IMR-90 (cell line): ENCODE results near the gene PIP4K2A. TPM values are rescaled to one million over a fixed set of nuclear protein-coding genes. Genes with fewer than 3 reads are reported as not detected.
A peak's percentile ranks its signal among the peaks of the same experiment; 100 is the strongest.

ENCODE experiments used
- ATAC-seq: fragments of 200-7000 bp; cut with Tn5 transposase; 2 replicates; pipeline ENCODE4 v1.9.1; 2020; ENCODE audit warnings: low read depth, mild to moderate bottlenecking, moderate library complexity
- BruUV-seq: library from RNA; stranded (reverse); fragments of 400-500 nt; replicated peaks from 2 replicates; lab custom pipeline; 2021; lab: Mats Ljungman, UMichigan
- CTCF ChIA-PET: fragments of 300-600 bp; formaldehyde crosslinking; extraction: SDS; loops from one replicate; lab custom pipeline; 2021; ENCODE audit warnings: antibody characterized with exemption; lab: Yijun Ruan, JAX
- POLR2A ChIA-PET: fragments of 300-600 bp; sonication (Branson Sonifier 250); formaldehyde crosslinking; loops from one replicate; lab custom pipeline; 2022; ENCODE audit warnings: antibody characterized with exemption; ENCODE audit not compliant: unreplicated experiment; lab: Charles Lee
- DNase-seq: peaks from one replicate; pipeline ENCODE4 v3.0.0; 2013
- H2AFZ ChIP-seq: replicated peaks from 2 replicates; pipeline ENCODE3; 2013; ENCODE audit warnings: low read length, mild to moderate bottlenecking; ENCODE audit not compliant: poor library complexity
- H2AK5ac ChIP-seq: 2 replicates; pipeline ENCODE4 v1.6.1; 2013; ENCODE audit warnings: low read depth, low read length, inconsistent platforms
- H2AK9ac ChIP-seq: replicated peaks from 2 replicates; pipeline ENCODE3; 2013; ENCODE audit warnings: mild to moderate bottlenecking, low read depth, low read length, moderate library complexity; ENCODE audit not compliant: poor library complexity
- H2BK120ac ChIP-seq: 2 replicates; pipeline ENCODE4 v1.6.1; 2013; ENCODE audit warnings: low read depth, low read length, inconsistent platforms
- H2BK15ac ChIP-seq: 3 replicates; pipeline ENCODE4 v1.6.1; 2013; ENCODE audit warnings: low read depth, low read length, inconsistent platforms
- H2BK20ac ChIP-seq: 2 replicates; pipeline ENCODE4 v1.6.1; 2013; ENCODE audit warnings: low read depth, mild to moderate bottlenecking, inconsistent platforms, low read length, moderate library complexity
- H2BK5ac ChIP-seq: 2 replicates; pipeline ENCODE4 v1.6.1; 2013; ENCODE audit warnings: mild to moderate bottlenecking, low read depth, low read length, inconsistent platforms; ENCODE audit not compliant: poor library complexity, severe bottlenecking
- H3K14ac ChIP-seq: replicated peaks from 2 replicates; pipeline ENCODE4 v1.6.1; 2013; ENCODE audit warnings: low read depth, low read length, inconsistent platforms
- H3K18ac ChIP-seq: 2 replicates; pipeline ENCODE4 v1.6.1; 2013; ENCODE audit warnings: low read depth, low read length, control low read depth
- H3K23ac ChIP-seq: 2 replicates; pipeline ENCODE4 v1.6.1; 2013; ENCODE audit warnings: low read depth, low read length, inconsistent platforms
- H3K27ac ChIP-seq: 2 replicates; pipeline ENCODE4 v1.5.1; 2013; ENCODE audit warnings: mild to moderate bottlenecking, control low read depth, low read length; ENCODE audit not compliant: insufficient read depth
- H3K27me3 ChIP-seq: 2 replicates; pipeline ENCODE4 v1.6.1; 2013; ENCODE audit warnings: low read length; ENCODE audit not compliant: control insufficient read depth, insufficient read depth
- H3K36me3 ChIP-seq: 2 replicates; pipeline ENCODE4 v1.6.1; 2013; ENCODE audit warnings: low read length, mixed read lengths; ENCODE audit not compliant: control insufficient read depth, insufficient read depth
- H3K4ac ChIP-seq: 2 replicates; pipeline ENCODE4 v1.6.1; 2013; ENCODE audit warnings: low read depth, low read length, inconsistent platforms
- H3K4me1 ChIP-seq: 2 replicates; pipeline ENCODE4 v1.6.1; 2013; ENCODE audit warnings: low read length, mixed read lengths; ENCODE audit not compliant: control insufficient read depth, insufficient read depth
- H3K4me2 ChIP-seq: 2 replicates; pipeline ENCODE4 v1.6.1; 2013; ENCODE audit warnings: low read depth, mild to moderate bottlenecking, control low read depth, low read length, moderate library complexity
- H3K4me3 ChIP-seq: 2 replicates; pipeline ENCODE4 v1.5.1; 2013; ENCODE audit warnings: low read depth, mild to moderate bottlenecking, control low read depth, low read length, moderate library complexity; ENCODE audit not compliant: insufficient read depth
- H3K56ac ChIP-seq: 2 replicates; pipeline ENCODE4 v1.6.1; 2013; ENCODE audit warnings: low read length, inconsistent platforms; ENCODE audit not compliant: insufficient read depth; ENCODE audit errors: extremely low read depth
- H3K79me1 ChIP-seq, 2 experiments: 2 replicates each; pipeline ENCODE4 v1.6.1; 2013; ENCODE audit warnings: low read length in 2 of 2, inconsistent platforms in 1 of 2, low read depth in 1 of 2
- H3K9ac ChIP-seq: 2 replicates; pipeline ENCODE4 v1.6.1; 2013; ENCODE audit warnings: low read depth, low read length, control low read depth
- H3K9me1 ChIP-seq: 2 replicates; pipeline ENCODE4 v1.6.1; 2013; ENCODE audit warnings: low read length, inconsistent platforms; ENCODE audit not compliant: insufficient read depth
- H3K9me3 ChIP-seq: 2 replicates; pipeline ENCODE4 v1.6.1; 2013; ENCODE audit warnings: low read length; ENCODE audit not compliant: control insufficient read depth, insufficient read depth
- H4K20me1 ChIP-seq: 2 replicates; pipeline ENCODE4 v1.6.1; 2013; ENCODE audit warnings: low read length, inconsistent platforms; ENCODE audit not compliant: insufficient read depth
- H4K5ac ChIP-seq: 2 replicates; pipeline ENCODE4 v1.6.1; 2013; ENCODE audit warnings: mild to moderate bottlenecking, low read depth, low read length, control low read depth
- H4K8ac ChIP-seq, 2 experiments: 2 replicates each; pipeline ENCODE4 v1.6.1; 2013; ENCODE audit warnings: low read depth in 2 of 2, low read length in 2 of 2, control low read depth in 1 of 2, inconsistent platforms in 1 of 2
- H4K91ac ChIP-seq: 2 replicates; pipeline ENCODE4 v1.6.1; 2013; ENCODE audit warnings: low read depth, low read length, inconsistent platforms; ENCODE audit not compliant: insufficient read depth
- BHLHE40 ChIP-seq: fragments of 150-350 bp; IDR thresholded peaks from 2 replicates; pipeline ENCODE4 v1.6.1; 2016; ENCODE audit warnings: mild to moderate bottlenecking, low read depth, low read length
- CHD1 ChIP-seq: IDR thresholded peaks from 2 replicates; pipeline ENCODE4 v1.6.1; 2012; ENCODE audit warnings: low read depth, low read length, improper control_type of control experiment
- CTCF ChIP-seq: conservative IDR thresholded peaks from 2 replicates; pipeline ENCODE4 v1.5.1; 2012; ENCODE audit warnings: mild to moderate bottlenecking, low read depth, low read length, improper control_type of control experiment
- ELK1 ChIP-seq: fragments of 150-350 bp; IDR thresholded peaks from 2 replicates; pipeline ENCODE4 v1.6.1; 2016; ENCODE audit warnings: low read depth, mild to moderate bottlenecking, low read length, moderate library complexity, borderline replicate concordance
- FOS ChIP-seq: fragments of 150-350 bp; IDR thresholded peaks from 2 replicates; pipeline ENCODE4 v1.6.1; 2016; ENCODE audit warnings: low read depth, low read length
- MAFK ChIP-seq: IDR thresholded peaks from 2 replicates; pipeline ENCODE4 v1.6.1; 2012; ENCODE audit warnings: low read depth, low read length, improper control_type of control experiment
- MAZ ChIP-seq: IDR thresholded peaks from 2 replicates; pipeline ENCODE4 v1.6.1; 2012; ENCODE audit warnings: low read depth, mild to moderate bottlenecking, low read length, improper control_type of control experiment, moderate library complexity, borderline replicate concordance
- MXI1 ChIP-seq: IDR thresholded peaks from 2 replicates; pipeline ENCODE4 v1.6.1; 2012; ENCODE audit warnings: low read depth, mild to moderate bottlenecking, low read length, moderate library complexity, borderline replicate concordance
- NFE2L2 ChIP-seq: fragments of 150-350 bp; IDR thresholded peaks from 2 replicates; pipeline ENCODE4 v1.6.1; 2016; ENCODE audit warnings: low read depth, mild to moderate bottlenecking, low read length
- POLR2A ChIP-seq: IDR thresholded peaks from 2 replicates; pipeline ENCODE4 v1.6.1; 2012; ENCODE audit warnings: mild to moderate bottlenecking, low read depth, low read length
- RAD21 ChIP-seq: IDR thresholded peaks from 2 replicates; pipeline ENCODE4 v1.6.1; 2012; ENCODE audit warnings: low read length, improper control_type of control experiment
- RCOR1 ChIP-seq: IDR thresholded peaks from 2 replicates; pipeline ENCODE4 v1.6.1; 2012; ENCODE audit warnings: mild to moderate bottlenecking, low read length, improper control_type of control experiment; ENCODE audit not compliant: insufficient replicate concordance
- RFX5 ChIP-seq: IDR thresholded peaks from 2 replicates; pipeline ENCODE4 v1.8.0; 2012; ENCODE audit warnings: low read depth, mild to moderate bottlenecking, low read length, moderate library complexity
- SMC3 ChIP-seq: fragments of 150-350 bp; IDR thresholded peaks from 2 replicates; pipeline ENCODE4 v1.6.1; 2016; ENCODE audit warnings: low read depth, mild to moderate bottlenecking, antibody characterized with exemption, low read length, moderate library complexity
- USF2 ChIP-seq: fragments of 150-350 bp; IDR thresholded peaks from 2 replicates; pipeline ENCODE4 v1.6.1; 2017; ENCODE audit warnings: mild to moderate bottlenecking, antibody characterized with exemption, low read length, low read depth
- WGBS, 2 experiments: methylation state at CpG; one replicate each; pipeline versions ENCODE4 v1.1.5 to v1.1.7; 2013; ENCODE audit warnings: missing lambda C conversion rate in 2 of 2; ENCODE audit not compliant: insufficient read length in 1 of 2; ENCODE audit errors: extremely low coverage in 2 of 2; 5-methylcytosine and 5-hydroxymethylcytosine counted together
- dilution Hi-C: fragments of 300-500 bp; cut with HindIII; formaldehyde crosslinking; loops from one replicate; pipeline ENCODE4 v1.14.3; 2018; ENCODE audit warnings: low sequenced_read_pairs; ENCODE audit not compliant: unreplicated experiment
- in situ Hi-C: fragments of 300-500 bp; cut with MboI; formaldehyde crosslinking; loops from 3 replicates; pipeline ENCODE4 v1.14.3; 2019; ENCODE audit warnings: low sequenced_read_pairs, inconsistent platforms, mixed read lengths
- intact Hi-C: fragments of 100-400 bp; cut with micrococcal nuclease; formaldehyde crosslinking; loops from 2 replicates; pipeline ENCODE4 v1.10.0; 2022
- polyA plus RNA-seq, 3 experiments: library from polyadenylated mRNA; depleted of rRNA; stranded (reverse); fragments of >200 nt; gene quantifications; 2 replicates each; pipeline ENCODE4 v1.2.3, GENCODE V29; 2012; ENCODE audit warnings: low replicate concordance in 1 of 3
- total RNA-seq: library from RNA; depleted of rRNA; stranded (reverse); fragments of >200 nt; gene quantifications from 2 replicates; pipeline ENCODE4 v1.2.3, GENCODE V29; 2012

Gene PIP4K2A
- total and polyA plus RNA-seq, 2 of the 4 experiments (the other 2 are of a cell fraction): 9.8 to 18.1 TPM

GRCh38 chr10:22672319-22673090 is 41.9 kb downstream of the PIP4K2A start:
- in situ Hi-C loops: no loop called here
- no peaks in the 10 kb centered on the region; the same call in 1 of the 2 replicates for H3K4me1 ChIP-seq
- ChIA-PET POLR2A (no interaction called here), CTCF (interaction anchor here (0.6 kb wide), 1 partner anchor 377 kb away, joined by 3 read pairs; no protein-coding TSS in a partner anchor)
- ATAC-seq: no peak
- peaks cover 53 to 67% of the 10 kb centered on the region in 2 experiments for H3K79me1 ChIP-seq
- no peak overlapping the region for H3K18ac ChIP-seq
- no peak overlapping the region for H3K4me3 ChIP-seq
- H3K9ac ChIP-seq: no peak overlapping the region
- no peak overlapping the region for H3K27ac ChIP-seq
- no peak overlapping the region for H3K56ac ChIP-seq
- H3K23ac ChIP-seq: no peak overlapping the region
- peaks cover 10% of the 10 kb centered on the region; the same call in 1 of the 2 replicates for H3K9me1 ChIP-seq
- no peak overlapping the region for H3K4me2 ChIP-seq
- no peak overlapping the region for H2AK5ac ChIP-seq
- no peak overlapping the region for H4K91ac ChIP-seq
- dilution Hi-C loops: no loop called here
- DNase-seq: no peak
- H4K8ac ChIP-seq: no peak overlapping the region
- H4K20me1 ChIP-seq: peaks cover 41% of the 10 kb centered on the region
- no peak overlapping the region for H4K5ac ChIP-seq
- no peak overlapping the region for H2AK9ac ChIP-seq
- no peak overlapping the region for H2BK15ac ChIP-seq
- H3K36me3 ChIP-seq: no peaks in the 10 kb centered on the region
- no peak overlapping the region for H2BK20ac ChIP-seq
- 0 out of 2 replicates have a peak overlapping the region, but pooled peaks have one; percentile 8 for H3K14ac ChIP-seq
- no peak overlapping the region for H3K4ac ChIP-seq
- H3K9me3 ChIP-seq: no peaks in the 10 kb centered on the region
- intact Hi-C loops: no loop called here
- H2AFZ ChIP-seq: no peak overlapping the region
- no TSS peak for BruUV-seq
- no peak overlapping the region for H2BK5ac ChIP-seq
- no peaks in the 10 kb centered on the region for H3K27me3 ChIP-seq
- H2BK120ac ChIP-seq: no peak overlapping the region
- WGBS, 2 experiments: no CpG with 5 or more reads among the region's 7 CpGs
- TF ChIP-seq NFE2L2: no peak
- no peak for TF ChIP-seq BHLHE40
- TF ChIP-seq RAD21: no peak
- TF ChIP-seq MAZ: no peak
- TF ChIP-seq CHD1: no peak
- TF ChIP-seq MAFK: no peak
- TF ChIP-seq ELK1: no peak
- TF ChIP-seq RFX5: no peak
- TF ChIP-seq SMC3: no peak
- TF ChIP-seq RCOR1: no peak
- TF ChIP-seq USF2: no peak
- TF ChIP-seq POLR2A: no peak
- no peak for TF ChIP-seq CTCF
- no peak for TF ChIP-seq MXI1
- no peak for TF ChIP-seq FOS
